IMR-90 (cell line): Measurements from ENCODE around the gene STX11. TPM values are rescaled to one million over a fixed set of nuclear protein-coding genes. Genes with fewer than 3 reads are reported as not detected.

Experiments
- ATAC-seq: fragments of 200-7000 bp; cut with Tn5 transposase; 2 replicates; pipeline ENCODE4 v1.9.1; 2020; ENCODE audit warnings: low read depth, mild to moderate bottlenecking, moderate library complexity
- BruUV-seq: library from RNA; stranded (reverse); fragments of 400-500 nt; replicated peaks from 2 replicates; lab custom pipeline; 2021; lab: Mats Ljungman, UMichigan
- CTCF ChIA-PET: fragments of 300-600 bp; formaldehyde crosslinking; extraction: SDS; loops from one replicate; lab custom pipeline; 2021; ENCODE audit warnings: antibody characterized with exemption; lab: Yijun Ruan, JAX
- POLR2A ChIA-PET: fragments of 300-600 bp; sonication (Branson Sonifier 250); formaldehyde crosslinking; loops from one replicate; lab custom pipeline; 2022; ENCODE audit warnings: antibody characterized with exemption; ENCODE audit not compliant: unreplicated experiment; lab: Charles Lee
- DNase-seq: peaks from one replicate; pipeline ENCODE4 v3.0.0; 2013
- H2AFZ ChIP-seq: replicated peaks from 2 replicates; pipeline ENCODE3; 2013; ENCODE audit warnings: low read length, mild to moderate bottlenecking; ENCODE audit not compliant: poor library complexity
- H2AK5ac ChIP-seq: 2 replicates; pipeline ENCODE4 v1.6.1; 2013; ENCODE audit warnings: low read depth, low read length, inconsistent platforms
- H2AK9ac ChIP-seq: replicated peaks from 2 replicates; pipeline ENCODE3; 2013; ENCODE audit warnings: mild to moderate bottlenecking, low read depth, low read length, moderate library complexity; ENCODE audit not compliant: poor library complexity
- H2BK120ac ChIP-seq: 2 replicates; pipeline ENCODE4 v1.6.1; 2013; ENCODE audit warnings: low read depth, low read length, inconsistent platforms
- H2BK15ac ChIP-seq: 3 replicates; pipeline ENCODE4 v1.6.1; 2013; ENCODE audit warnings: low read depth, low read length, inconsistent platforms
- H2BK20ac ChIP-seq: 2 replicates; pipeline ENCODE4 v1.6.1; 2013; ENCODE audit warnings: low read depth, mild to moderate bottlenecking, inconsistent platforms, low read length, moderate library complexity
- H2BK5ac ChIP-seq: 2 replicates; pipeline ENCODE4 v1.6.1; 2013; ENCODE audit warnings: mild to moderate bottlenecking, low read depth, low read length, inconsistent platforms; ENCODE audit not compliant: poor library complexity, severe bottlenecking
- H3K14ac ChIP-seq: replicated peaks from 2 replicates; pipeline ENCODE4 v1.6.1; 2013; ENCODE audit warnings: low read depth, low read length, inconsistent platforms
- H3K18ac ChIP-seq: 2 replicates; pipeline ENCODE4 v1.6.1; 2013; ENCODE audit warnings: low read depth, low read length, control low read depth
- H3K23ac ChIP-seq: 2 replicates; pipeline ENCODE4 v1.6.1; 2013; ENCODE audit warnings: low read depth, low read length, inconsistent platforms
- H3K27ac ChIP-seq: 2 replicates; pipeline ENCODE4 v1.5.1; 2013; ENCODE audit warnings: mild to moderate bottlenecking, control low read depth, low read length; ENCODE audit not compliant: insufficient read depth
- H3K27me3 ChIP-seq: 2 replicates; pipeline ENCODE4 v1.6.1; 2013; ENCODE audit warnings: low read length; ENCODE audit not compliant: control insufficient read depth, insufficient read depth
- H3K36me3 ChIP-seq: 2 replicates; pipeline ENCODE4 v1.6.1; 2013; ENCODE audit warnings: low read length, mixed read lengths; ENCODE audit not compliant: control insufficient read depth, insufficient read depth
- H3K4ac ChIP-seq: 2 replicates; pipeline ENCODE4 v1.6.1; 2013; ENCODE audit warnings: low read depth, low read length, inconsistent platforms
- H3K4me1 ChIP-seq: 2 replicates; pipeline ENCODE4 v1.6.1; 2013; ENCODE audit warnings: low read length, mixed read lengths; ENCODE audit not compliant: control insufficient read depth, insufficient read depth
- H3K4me2 ChIP-seq: 2 replicates; pipeline ENCODE4 v1.6.1; 2013; ENCODE audit warnings: low read depth, mild to moderate bottlenecking, control low read depth, low read length, moderate library complexity
- H3K4me3 ChIP-seq: 2 replicates; pipeline ENCODE4 v1.5.1; 2013; ENCODE audit warnings: low read depth, mild to moderate bottlenecking, control low read depth, low read length, moderate library complexity; ENCODE audit not compliant: insufficient read depth
- H3K56ac ChIP-seq: 2 replicates; pipeline ENCODE4 v1.6.1; 2013; ENCODE audit warnings: low read length, inconsistent platforms; ENCODE audit not compliant: insufficient read depth; ENCODE audit errors: extremely low read depth
- H3K79me1 ChIP-seq, 2 experiments: 2 replicates each; pipeline ENCODE4 v1.6.1; 2013; ENCODE audit warnings: low read length in 2 of 2, inconsistent platforms in 1 of 2, low read depth in 1 of 2
- H3K9ac ChIP-seq: 2 replicates; pipeline ENCODE4 v1.6.1; 2013; ENCODE audit warnings: low read depth, low read length, control low read depth
- H3K9me1 ChIP-seq: 2 replicates; pipeline ENCODE4 v1.6.1; 2013; ENCODE audit warnings: low read length, inconsistent platforms; ENCODE audit not compliant: insufficient read depth
- H3K9me3 ChIP-seq: 2 replicates; pipeline ENCODE4 v1.6.1; 2013; ENCODE audit warnings: low read length; ENCODE audit not compliant: control insufficient read depth, insufficient read depth
- H4K20me1 ChIP-seq: 2 replicates; pipeline ENCODE4 v1.6.1; 2013; ENCODE audit warnings: low read length, inconsistent platforms; ENCODE audit not compliant: insufficient read depth
- H4K5ac ChIP-seq: 2 replicates; pipeline ENCODE4 v1.6.1; 2013; ENCODE audit warnings: mild to moderate bottlenecking, low read depth, low read length, control low read depth
- H4K8ac ChIP-seq, 2 experiments: 2 replicates each; pipeline ENCODE4 v1.6.1; 2013; ENCODE audit warnings: low read depth in 2 of 2, low read length in 2 of 2, control low read depth in 1 of 2, inconsistent platforms in 1 of 2
- H4K91ac ChIP-seq: 2 replicates; pipeline ENCODE4 v1.6.1; 2013; ENCODE audit warnings: low read depth, low read length, inconsistent platforms; ENCODE audit not compliant: insufficient read depth
- BHLHE40 ChIP-seq: fragments of 150-350 bp; IDR thresholded peaks from 2 replicates; pipeline ENCODE4 v1.6.1; 2016; ENCODE audit warnings: mild to moderate bottlenecking, low read depth, low read length
- CEBPB ChIP-seq: IDR thresholded peaks from 2 replicates; pipeline ENCODE4 v1.6.1; 2012; ENCODE audit warnings: low read depth, low read length, improper control_type of control experiment
- CTCF ChIP-seq: conservative IDR thresholded peaks from 2 replicates; pipeline ENCODE4 v1.5.1; 2012; ENCODE audit warnings: mild to moderate bottlenecking, low read depth, low read length, improper control_type of control experiment
- FOS ChIP-seq: fragments of 150-350 bp; IDR thresholded peaks from 2 replicates; pipeline ENCODE4 v1.6.1; 2016; ENCODE audit warnings: low read depth, low read length
- MAFK ChIP-seq: IDR thresholded peaks from 2 replicates; pipeline ENCODE4 v1.6.1; 2012; ENCODE audit warnings: low read depth, low read length, improper control_type of control experiment
- MXI1 ChIP-seq: IDR thresholded peaks from 2 replicates; pipeline ENCODE4 v1.6.1; 2012; ENCODE audit warnings: low read depth, mild to moderate bottlenecking, low read length, moderate library complexity, borderline replicate concordance
- NFE2L2 ChIP-seq: fragments of 150-350 bp; IDR thresholded peaks from 2 replicates; pipeline ENCODE4 v1.6.1; 2016; ENCODE audit warnings: low read depth, mild to moderate bottlenecking, low read length
- RCOR1 ChIP-seq: IDR thresholded peaks from 2 replicates; pipeline ENCODE4 v1.6.1; 2012; ENCODE audit warnings: mild to moderate bottlenecking, low read length, improper control_type of control experiment; ENCODE audit not compliant: insufficient replicate concordance
- RFX5 ChIP-seq: IDR thresholded peaks from 2 replicates; pipeline ENCODE4 v1.8.0; 2012; ENCODE audit warnings: low read depth, mild to moderate bottlenecking, low read length, moderate library complexity
- SMC3 ChIP-seq: fragments of 150-350 bp; IDR thresholded peaks from 2 replicates; pipeline ENCODE4 v1.6.1; 2016; ENCODE audit warnings: low read depth, mild to moderate bottlenecking, antibody characterized with exemption, low read length, moderate library complexity
- USF2 ChIP-seq: fragments of 150-350 bp; IDR thresholded peaks from 2 replicates; pipeline ENCODE4 v1.6.1; 2017; ENCODE audit warnings: mild to moderate bottlenecking, antibody characterized with exemption, low read length, low read depth
- WGBS, 2 experiments: methylation state at CpG; one replicate each; pipeline versions ENCODE4 v1.1.5 to v1.1.7; 2013; ENCODE audit warnings: missing lambda C conversion rate in 2 of 2; ENCODE audit not compliant: insufficient read length in 1 of 2; ENCODE audit errors: extremely low coverage in 2 of 2; 5-methylcytosine and 5-hydroxymethylcytosine counted together
- dilution Hi-C: fragments of 300-500 bp; cut with HindIII; formaldehyde crosslinking; loops from one replicate; pipeline ENCODE4 v1.14.3; 2018; ENCODE audit warnings: low sequenced_read_pairs; ENCODE audit not compliant: unreplicated experiment
- in situ Hi-C: fragments of 300-500 bp; cut with MboI; formaldehyde crosslinking; loops from 3 replicates; pipeline ENCODE4 v1.14.3; 2019; ENCODE audit warnings: low sequenced_read_pairs, inconsistent platforms, mixed read lengths
- intact Hi-C: fragments of 100-400 bp; cut with micrococcal nuclease; formaldehyde crosslinking; loops from 2 replicates; pipeline ENCODE4 v1.10.0; 2022
- polyA plus RNA-seq, 3 experiments: library from polyadenylated mRNA; depleted of rRNA; stranded (reverse); fragments of >200 nt; gene quantifications; 2 replicates each; pipeline ENCODE4 v1.2.3, GENCODE V29; 2012; ENCODE audit warnings: low replicate concordance in 1 of 3
- total RNA-seq: library from RNA; depleted of rRNA; stranded (reverse); fragments of >200 nt; gene quantifications from 2 replicates; pipeline ENCODE4 v1.2.3, GENCODE V29; 2012

The STX11 gene
- total and polyA plus RNA-seq, 2 of the 4 experiments (the other 2 are of a cell fraction), result 0.54 to 0.68 TPM

GRCh38 chr6:144232832-144233230 lies 82.5 kb downstream of the STX11 start:
- H3K14ac ChIP-seq, result no peak overlapping the region
- no peaks in the 10 kb centered on the region for H3K9me3 ChIP-seq
- ChIA-PET CTCF (interaction anchor here (0.6 kb wide), 1 partner anchor 560 kb away, joined by 4 read pairs; no protein-coding TSS in a partner anchor), POLR2A (interaction anchor here (0.7 kb wide), 1 partner anchor 34 kb away, joined by 6 read pairs; no protein-coding TSS in a partner anchor)
- H3K27ac ChIP-seq, result no peak overlapping the region
- DNase-seq, result no peak
- intact Hi-C loops, result no loop called here
- BruUV-seq, result no TSS peak
- no peak overlapping the region for H3K23ac ChIP-seq
- 0 out of 2 replicates have a peak, but pooled peaks cover 3% of the 10 kb centered on the region for H3K27me3 ChIP-seq
- H3K79me1 ChIP-seq, result no peaks in the 10 kb centered on the region
- no peak overlapping the region for H2AK9ac ChIP-seq
- H3K4me2 ChIP-seq, result no peak overlapping the region
- ATAC-seq, result no peak
- dilution Hi-C loops, result no loop called here
- no peak overlapping the region for H3K56ac ChIP-seq
- H3K18ac ChIP-seq, result no peak overlapping the region
- in situ Hi-C loops, result no loop called here
- H3K4me3 ChIP-seq, result no peak overlapping the region
- H4K91ac ChIP-seq, result no peak overlapping the region
- no peak overlapping the region for H2BK120ac ChIP-seq
- H4K20me1 ChIP-seq, result no peaks in the 10 kb centered on the region
- H2BK15ac ChIP-seq, result no peak overlapping the region
- no peaks in the 10 kb centered on the region for H3K9me1 ChIP-seq
- H3K4ac ChIP-seq, result no peak overlapping the region
- no peaks in the 10 kb centered on the region for H3K4me1 ChIP-seq
- H2BK20ac ChIP-seq, result no peak overlapping the region
- no peak overlapping the region for H2AFZ ChIP-seq
- no peak overlapping the region for H3K9ac ChIP-seq
- no peaks in the 10 kb centered on the region for H3K36me3 ChIP-seq
- no peak overlapping the region for H2AK5ac ChIP-seq
- H4K5ac ChIP-seq, result no peak overlapping the region
- TF ChIP-seq MAFK, result no peak
- no peak for TF ChIP-seq NFE2L2
- no peak for TF ChIP-seq RFX5
- no peak for TF ChIP-seq BHLHE40
- no peak for TF ChIP-seq USF2
- TF ChIP-seq CEBPB, result no peak
- no peak for TF ChIP-seq CTCF
- TF ChIP-seq FOS, result no peak
- TF ChIP-seq RCOR1, result no peak
- TF ChIP-seq MXI1, result no peak
- no peak for TF ChIP-seq SMC3
- WGBS, 2 experiments, result no CpG with 5 or more reads among the region's 2 CpGs
- no peak overlapping the region for H2BK5ac ChIP-seq
- H4K8ac ChIP-seq, result no peak overlapping the region
